ENCODE measurements around the gene WDR4. TPM values are rescaled to one million over a fixed set of nuclear protein-coding genes. Genes with fewer than 3 reads are reported as not detected.
"Not testable (repeated sequence)": the region's sequence is repeated elsewhere in the genome, so short reads cannot be mapped to it uniquely, and the experiment has no call there.

Gene WDR4
- total RNA-seq, 2 donors from 2014 or later: 10.3 to 18.5 TPM

- Histone ChIP-seq H3K4me3 (no peak overlapping the region), H3K27me3 (replicated peaks; ENCODE audit: insufficient read depth) (no peaks in the 10 kb centered on the region), H3K36me3 (peaks cover 7% of the 10 kb centered on the region), H3K27ac (no peak overlapping the region), H3K4me1 (ENCODE audit: control insufficient read depth in 1 of 2, low read depth in 2 of 2) (peaks cover 0 to 11% of the 10 kb centered on the region in 2 donors), H3K9me3 (no peaks in the 10 kb centered on the region)
- no peak for DNase-seq (ENCODE audit: low spot score)
- ATAC-seq (ENCODE audit: insufficient number of reproducible peaks, low FRiP score, low read depth): no peak
- TF ChIP-seq CTCF (IDR thresholded peaks at IDR 0.05): no peak
Measured at GRCh38 chr21:42840411-42841155, 38.8 kb downstream of the WDR4 start.

GRCh38 chr21:42839271-42840231, 39.8 kb downstream of the WDR4 start:
- no peak for TF ChIP-seq CTCF (IDR thresholded peaks at IDR 0.05)
- no peak overlapping the region for H3K4me3 ChIP-seq
- H3K4me1 ChIP-seq (ENCODE audit: control insufficient read depth in 1 of 2, low read depth in 2 of 2): peaks cover 0 to 2% of the 10 kb centered on the region in 2 donors
- no peaks in the 10 kb centered on the region for H3K27me3 ChIP-seq (replicated peaks; ENCODE audit: insufficient read depth)
- DNase-seq (ENCODE audit: low spot score) (no peak), ATAC-seq (ENCODE audit: insufficient number of reproducible peaks, low FRiP score, low read depth) (no peak)
- peaks cover 7% of the 10 kb centered on the region for H3K36me3 ChIP-seq
- H3K9me3 ChIP-seq: no peaks in the 10 kb centered on the region
- no peak overlapping the region for H3K27ac ChIP-seq

GRCh38 chr21:42838212-42838690, 41.1 kb downstream of the WDR4 start:
- not testable (repeated sequence) for H3K27me3 ChIP-seq (replicated peaks; ENCODE audit: insufficient read depth)

GRCh38 chr21:42837421-42838211, 41.7 kb downstream of the WDR4 start:
- no peaks in the 10 kb centered on the region for H3K9me3 ChIP-seq

More at GRCh38 chr21:42838212-42838690, 41.1 kb downstream of the WDR4 start:
- H3K9me3 ChIP-seq; H3K4me3 ChIP-seq; H3K4me1 ChIP-seq (ENCODE audit: control insufficient read depth in 1 of 2, low read depth in 2 of 2); H3K36me3 ChIP-seq; DNase-seq (ENCODE audit: low spot score); H3K27ac ChIP-seq; ATAC-seq (ENCODE audit: insufficient number of reproducible peaks, low FRiP score, low read depth): not testable (repeated sequence)

More at GRCh38 chr21:42837421-42838211, 41.7 kb downstream of the WDR4 start:
- Histone ChIP-seq H3K4me3 (no peak overlapping the region), H3K27me3 (replicated peaks; ENCODE audit: insufficient read depth) (no peaks in the 10 kb centered on the region), H3K4me1 (ENCODE audit: control insufficient read depth in 1 of 2, low read depth in 2 of 2) (no peaks in the 10 kb centered on the region), H3K27ac (no peak overlapping the region), H3K36me3 (peaks cover 6% of the 10 kb centered on the region)
- DNase-seq (ENCODE audit: low spot score) (no peak), ATAC-seq (ENCODE audit: insufficient number of reproducible peaks, low FRiP score, low read depth) (no peak)
- TF ChIP-seq CTCF (IDR thresholded peaks at IDR 0.05): no peak
